HL-60 (cell line): ENCODE measurements around the gene PRPF6.

ENCODE experiments used
- CTCF ChIP-seq: IDR thresholded peaks from one replicate; pipeline ENCODE4 v1.5.1; 2011; ENCODE audit warnings: low read length, control low read depth, inconsistent platforms; ENCODE audit not compliant: insufficient read depth
- GABPA ChIP-seq: IDR thresholded peaks from 2 replicates; pipeline ENCODE4 v1.6.1; 2012; ENCODE audit warnings: low read depth
- POLR2AphosphoS5 ChIP-seq: IDR thresholded peaks from 2 replicates; pipeline ENCODE4 v1.6.1; 2012; ENCODE audit warnings: low read depth
- REST ChIP-seq: IDR thresholded peaks from 2 replicates; pipeline ENCODE4 v1.6.1; 2012; ENCODE audit warnings: low read depth; ENCODE audit not compliant: insufficient replicate concordance
- SPI1 ChIP-seq: IDR thresholded peaks from 2 replicates; pipeline ENCODE4 v1.6.1; 2012; ENCODE audit warnings: low read depth, mild to moderate bottlenecking, borderline replicate concordance

GRCh38 chr20:64032706-64033624 is 52.0 kb downstream of the PRPF6 start:
- TF ChIP-seq CTCF (no peak), POLR2AphosphoS5 (no peak), REST (no peak), GABPA (no peak), SPI1 (no peak)
